HG03354 (cell line): Measurements from ENCODE around the gene OSTC.

ENCODE experiments used
- ATAC-seq: cut with Tn5 transposase; IDR thresholded peaks from one replicate; pipeline ENCODE4 v1.9.1; 2021; ENCODE audit warnings: mild to moderate bottlenecking; ENCODE audit not compliant: unreplicated experiment, poor library complexity, severe bottlenecking

OSTC gene

DNA sequence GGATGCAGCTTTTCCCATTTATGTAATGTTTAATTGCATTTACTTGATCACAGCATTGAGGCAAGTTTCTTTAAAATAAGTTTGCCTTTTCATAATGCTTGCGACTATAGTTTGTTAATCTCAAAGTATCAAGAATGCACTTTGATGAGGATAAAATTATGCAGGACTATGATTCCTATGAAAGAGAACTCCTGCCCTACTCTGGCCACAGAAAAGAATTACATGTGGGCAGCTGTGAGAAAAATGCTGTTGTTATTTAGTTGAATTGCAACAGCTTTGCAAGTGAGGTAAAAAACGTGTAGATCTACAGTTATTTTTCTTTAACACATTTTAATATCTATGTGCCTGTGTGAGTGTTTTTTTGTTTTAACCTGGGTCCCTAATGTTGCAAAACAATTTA is 12.5 kb upstream of the OSTC start:
- no peak for ATAC-seq

DNA sequence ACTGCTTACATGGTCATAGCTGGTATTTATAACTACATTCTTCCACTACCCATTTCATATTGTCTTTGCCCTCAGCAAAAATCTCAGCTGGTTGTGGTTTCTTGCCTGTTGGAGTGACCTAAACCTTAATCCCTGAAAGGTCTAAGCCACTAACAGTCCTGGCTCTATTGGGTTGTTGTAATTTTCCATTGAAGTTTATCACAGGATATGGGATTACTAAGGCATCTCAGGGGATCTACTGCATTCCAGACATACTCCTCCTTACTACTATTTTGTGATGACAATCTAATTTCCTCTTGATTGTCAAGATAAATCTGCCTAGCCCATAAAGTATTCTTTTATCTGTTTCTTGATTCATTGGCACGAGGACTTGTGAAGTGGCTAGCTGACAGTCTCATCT is 6.2 kb upstream of the OSTC start:
- ATAC-seq = no peak

DNA sequence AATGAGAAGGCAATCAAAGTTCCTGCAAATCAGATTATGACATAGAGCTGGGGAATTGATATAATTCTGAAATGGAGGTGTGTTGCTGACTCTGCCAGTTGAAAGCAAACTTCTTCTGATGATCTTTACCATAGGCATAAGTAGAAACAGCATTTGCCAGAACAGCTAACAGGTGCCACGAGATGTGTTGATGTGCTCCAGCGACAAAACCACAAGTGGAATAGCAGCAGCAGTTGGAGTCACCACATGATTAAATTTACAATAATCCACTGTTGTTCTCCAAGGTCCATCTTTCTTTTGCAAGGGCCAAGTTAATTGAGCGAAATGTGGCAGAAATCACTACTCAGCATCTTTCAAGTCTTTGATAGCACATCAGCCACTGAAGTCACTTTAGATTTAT is 3.7 kb upstream of the OSTC start:
- no peak for ATAC-seq

DNA sequence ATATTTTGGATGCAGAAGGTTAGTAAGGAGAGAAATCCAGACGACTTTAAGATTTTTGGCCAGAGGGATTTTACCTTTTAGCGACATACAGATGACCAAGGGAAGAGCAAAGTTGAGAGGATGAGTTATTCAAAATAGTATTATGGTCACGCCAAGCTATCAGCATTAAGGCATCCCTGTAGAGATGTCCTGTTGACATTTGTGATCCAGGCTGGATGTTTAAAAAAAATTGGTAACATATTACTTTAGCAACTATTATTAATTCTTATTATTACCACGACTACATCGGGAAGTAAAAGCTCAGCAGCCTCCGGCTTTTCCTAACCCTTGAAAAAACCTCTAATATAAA is 562 bp upstream of the OSTC start:
- peak; percentile 6 for ATAC-seq

DNA sequence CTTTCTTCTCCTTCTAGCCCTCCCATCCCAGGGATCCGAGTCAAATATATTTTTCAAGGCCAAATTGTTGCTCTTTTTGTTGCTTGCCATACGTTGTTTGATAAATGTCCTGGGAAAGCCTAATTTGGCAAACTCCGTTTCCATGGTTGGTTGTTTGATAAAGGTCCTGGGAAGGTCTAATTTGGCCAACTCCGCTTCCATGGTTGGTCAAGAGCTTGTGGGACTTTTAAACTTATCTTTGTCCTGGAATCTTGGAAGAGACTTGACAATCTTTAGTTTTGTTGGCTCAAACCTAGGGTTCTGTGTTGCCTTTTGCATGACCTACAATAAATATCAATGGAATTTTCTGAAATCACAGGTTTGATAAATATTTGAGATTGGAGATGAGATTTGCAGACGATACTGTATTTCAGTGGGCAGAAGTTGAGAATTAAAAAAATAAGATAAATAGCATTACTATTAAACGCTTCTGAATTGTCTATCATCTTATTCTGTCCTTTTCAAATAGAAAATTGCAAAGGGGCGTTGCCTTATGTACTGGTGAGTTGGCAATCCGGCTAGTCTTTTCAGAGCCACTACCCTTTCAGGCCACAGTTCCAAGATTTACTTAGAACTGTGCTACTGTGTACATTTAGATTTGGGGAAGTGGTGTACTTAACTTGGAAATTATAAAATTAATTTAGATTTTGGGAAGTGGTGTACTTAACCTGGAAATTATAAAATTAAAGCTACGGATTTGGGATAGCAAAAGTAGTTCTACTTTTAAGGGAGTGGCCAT is 804 bp downstream of the OSTC start:
- ATAC-seq = peak; percentile 33

DNA sequence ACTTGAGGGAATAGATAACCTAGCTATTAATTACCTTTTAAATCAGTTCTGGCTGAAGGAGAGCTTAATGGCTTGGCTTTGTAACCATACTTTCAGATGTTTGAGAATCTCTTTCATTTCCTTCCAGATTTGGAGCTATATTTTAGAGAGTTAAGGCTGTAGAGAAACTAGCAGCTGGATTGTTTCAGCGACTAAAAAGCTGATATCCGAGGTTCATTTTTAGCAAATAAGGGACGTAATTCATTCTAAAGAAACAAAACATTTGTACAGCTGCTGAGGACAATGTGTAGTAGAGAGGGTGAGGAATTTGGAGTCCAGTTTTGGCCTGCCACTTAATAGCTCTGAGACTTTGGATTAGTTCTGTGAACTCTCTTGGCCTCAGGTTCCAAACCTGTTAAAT is 12.2 kb downstream of the OSTC start:
- ATAC-seq = no peak

DNA sequence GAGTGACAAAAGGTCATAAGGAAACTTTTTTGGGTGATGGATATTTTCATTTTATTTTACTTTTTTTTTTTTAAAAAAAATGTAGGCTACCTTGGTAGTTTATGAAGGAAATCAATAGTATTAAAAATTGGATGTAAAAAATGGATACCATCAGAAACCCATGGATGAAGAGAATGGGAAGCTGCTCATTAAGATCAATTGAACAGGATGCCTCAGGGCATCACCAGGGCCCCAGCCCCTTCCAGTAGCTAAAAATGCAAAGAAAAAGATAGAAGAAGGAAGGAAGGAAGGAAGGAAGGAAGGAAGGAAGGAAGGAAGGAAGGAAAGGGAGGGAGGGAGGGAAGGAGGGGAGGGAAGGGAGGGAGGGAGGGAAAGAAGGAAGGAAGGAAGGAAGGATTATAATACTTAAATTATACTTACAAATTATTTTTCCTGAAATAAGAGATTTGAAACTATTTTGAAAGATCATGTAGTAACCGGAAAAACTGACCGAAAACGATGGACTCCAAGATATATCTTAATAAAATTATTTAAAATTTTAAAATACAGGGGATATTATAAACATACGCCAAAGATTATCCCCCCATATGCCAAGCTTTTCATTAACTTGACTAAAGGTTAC is 24.1 kb downstream of the OSTC start:
- ATAC-seq = no peak

DNA sequence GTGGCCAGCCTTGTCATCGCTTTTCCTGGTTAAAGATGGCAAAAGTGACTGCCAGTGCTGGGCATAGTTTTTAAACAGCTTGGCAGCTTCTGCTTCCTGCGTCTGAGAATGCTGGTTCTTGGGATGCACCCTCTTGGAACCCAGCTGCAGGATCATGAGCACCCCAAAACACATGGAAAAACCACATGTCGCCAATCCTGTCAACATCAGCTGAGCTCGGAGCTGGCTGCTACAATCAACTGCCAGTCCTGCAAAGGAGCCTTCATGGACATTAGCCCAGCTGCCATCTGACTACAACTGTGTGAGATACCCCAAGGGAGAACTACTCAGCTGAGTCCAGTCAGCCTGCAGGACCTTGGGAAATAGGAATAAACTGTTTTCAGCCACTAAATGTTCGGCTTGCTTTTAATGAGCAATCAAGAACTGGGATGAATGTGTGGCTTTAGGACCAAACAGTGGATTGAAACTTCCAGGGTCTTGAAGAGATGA is 31.0 kb downstream of the OSTC start:
- ATAC-seq = no peak

DNA sequence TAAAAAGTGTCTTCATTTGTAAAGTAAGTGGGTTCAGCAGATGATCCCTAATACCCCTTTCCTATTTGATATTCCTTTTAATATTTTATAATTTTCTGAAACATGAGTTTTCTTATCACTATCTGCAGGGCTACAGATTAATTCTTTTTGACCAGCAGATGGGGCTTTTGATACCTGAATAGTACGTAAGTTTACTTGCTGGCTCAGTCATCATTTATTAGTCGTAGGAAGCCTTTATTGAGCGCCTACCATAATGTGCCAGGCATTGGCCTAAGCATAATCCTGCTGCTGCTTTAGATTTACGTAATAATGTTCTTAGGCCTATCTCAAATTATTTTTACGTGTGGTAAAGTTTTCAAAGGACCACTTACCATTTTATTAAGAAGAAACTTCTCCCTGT is 33.1 kb downstream of the OSTC start:
- ATAC-seq = no peak

DNA sequence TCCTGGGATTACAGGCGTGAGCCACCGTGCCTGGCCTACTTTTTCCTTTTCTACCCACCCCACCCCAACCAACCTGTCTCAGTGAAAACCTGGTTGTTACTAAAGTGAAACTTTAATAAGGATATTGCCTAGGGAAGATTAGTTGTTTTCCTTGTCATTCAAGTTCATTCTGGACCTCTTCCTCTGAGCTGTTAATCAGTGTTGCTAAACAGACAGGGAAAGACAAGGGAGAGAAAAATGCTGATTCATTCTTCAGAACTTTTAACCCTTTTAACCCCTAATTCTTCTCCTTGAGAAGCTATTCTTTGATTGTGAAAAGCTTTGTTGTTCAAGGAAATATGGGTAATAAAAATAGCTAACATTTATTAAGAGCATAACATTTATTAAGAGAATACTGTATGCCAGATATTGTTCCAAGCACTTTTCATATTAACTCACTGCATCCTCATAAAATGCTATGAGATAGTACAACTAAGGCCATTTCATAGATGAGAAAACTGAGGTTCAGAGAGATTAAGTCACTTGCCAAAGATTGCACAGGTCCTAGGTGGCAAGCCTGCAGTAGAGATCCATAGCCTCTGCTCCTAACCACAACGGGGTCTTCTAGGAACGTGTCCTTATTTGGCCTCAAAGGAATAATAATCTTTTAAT is 34.8 kb downstream of the OSTC start:
- ATAC-seq = no peak

DNA sequence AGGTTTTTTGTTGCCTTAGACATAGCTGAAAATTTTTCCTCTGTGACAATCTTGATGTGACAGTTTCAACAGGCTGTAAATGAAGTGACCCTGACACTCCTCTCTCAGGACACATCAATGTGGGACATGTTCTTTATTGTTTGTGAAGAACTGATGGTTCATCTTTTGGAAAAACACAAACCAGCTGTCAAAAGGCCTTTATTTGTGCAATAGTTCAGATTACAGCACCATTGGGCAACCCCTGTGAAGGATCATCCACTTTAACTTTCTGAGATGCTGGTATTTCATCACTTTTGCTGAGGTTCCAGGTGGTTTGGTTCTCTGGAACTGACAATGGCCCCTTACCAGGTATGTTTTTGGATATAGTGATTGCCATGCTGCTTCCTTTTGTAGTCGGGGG is 40.3 kb downstream of the OSTC start:
- no peak for ATAC-seq

DNA sequence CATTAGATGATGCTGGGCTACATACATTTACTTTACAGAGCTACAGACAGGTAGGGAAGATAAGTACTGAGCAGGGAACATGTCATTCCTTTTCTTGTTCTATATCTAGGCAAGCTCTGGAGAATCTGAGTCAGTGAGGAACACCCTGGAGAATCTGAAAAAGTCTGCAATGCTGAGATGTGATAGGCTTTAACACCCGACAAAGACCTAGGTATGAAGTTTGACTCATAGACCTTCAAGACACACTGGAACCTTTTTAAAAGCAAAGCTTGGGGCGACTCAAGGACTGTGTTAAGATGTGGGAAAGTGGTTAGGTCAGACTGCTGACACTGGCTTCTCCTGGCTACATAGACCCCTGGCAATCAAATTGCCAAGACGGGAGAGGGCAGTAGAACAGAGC is 42.8 kb downstream of the OSTC start:
- no peak for ATAC-seq

DNA sequence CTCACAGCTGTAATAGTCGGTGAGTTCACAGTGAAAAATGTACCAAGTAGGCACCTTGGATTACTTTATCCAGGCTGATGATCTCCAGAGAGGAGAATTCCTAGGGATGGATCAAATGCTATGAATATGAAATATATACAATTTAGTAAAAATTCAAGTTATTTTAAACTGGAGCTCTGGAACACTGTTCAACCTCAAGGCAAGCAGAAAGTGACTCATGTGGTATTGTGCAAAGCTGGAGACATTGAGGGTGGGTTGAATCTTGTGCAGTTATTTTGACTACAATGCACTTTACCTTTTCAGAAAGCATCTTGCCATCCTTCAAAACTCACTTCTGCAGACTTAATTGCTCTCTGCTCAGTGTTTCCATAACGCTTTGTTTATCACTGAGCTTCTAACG is 43.4 kb downstream of the OSTC start:
- no peak for ATAC-seq

DNA sequence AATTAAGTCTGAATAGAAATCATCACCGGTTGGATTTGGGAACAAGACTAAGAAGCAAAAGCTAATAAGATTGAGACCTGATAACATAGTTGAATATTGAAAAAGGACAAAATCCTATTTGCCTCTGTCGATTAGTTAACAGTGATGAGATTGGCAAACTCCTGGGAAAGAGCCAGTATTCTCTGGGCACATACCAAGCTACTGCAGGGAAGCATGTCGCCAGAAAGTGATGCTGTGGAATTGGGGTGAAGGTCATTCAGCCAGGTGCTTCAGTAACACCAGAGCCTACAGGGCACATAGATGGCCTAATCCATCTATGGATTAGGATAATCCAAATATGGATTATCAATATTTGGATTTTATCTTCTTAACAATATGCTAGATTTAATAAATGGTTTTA is 44.0 kb downstream of the OSTC start:
- no peak for ATAC-seq

DNA sequence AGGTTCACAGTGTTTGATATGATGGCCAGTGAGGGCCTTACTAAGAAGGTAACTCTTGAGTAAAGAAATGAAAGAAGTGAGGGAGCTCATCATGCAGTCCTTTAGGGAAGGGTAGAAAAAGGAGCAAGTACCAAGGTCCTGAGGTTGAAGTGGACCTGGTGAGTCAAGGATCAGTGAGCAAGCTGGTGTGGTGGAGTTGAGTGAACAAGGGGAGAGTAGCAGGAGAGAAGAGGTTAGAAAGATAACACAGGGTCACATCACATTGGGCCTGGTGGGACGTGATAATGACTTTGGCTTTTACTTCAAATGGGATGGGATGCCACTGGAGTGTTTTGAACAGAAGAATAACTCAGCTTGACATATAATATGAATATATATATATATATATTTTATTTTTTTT is 44.7 kb downstream of the OSTC start:
- no peak for ATAC-seq

DNA sequence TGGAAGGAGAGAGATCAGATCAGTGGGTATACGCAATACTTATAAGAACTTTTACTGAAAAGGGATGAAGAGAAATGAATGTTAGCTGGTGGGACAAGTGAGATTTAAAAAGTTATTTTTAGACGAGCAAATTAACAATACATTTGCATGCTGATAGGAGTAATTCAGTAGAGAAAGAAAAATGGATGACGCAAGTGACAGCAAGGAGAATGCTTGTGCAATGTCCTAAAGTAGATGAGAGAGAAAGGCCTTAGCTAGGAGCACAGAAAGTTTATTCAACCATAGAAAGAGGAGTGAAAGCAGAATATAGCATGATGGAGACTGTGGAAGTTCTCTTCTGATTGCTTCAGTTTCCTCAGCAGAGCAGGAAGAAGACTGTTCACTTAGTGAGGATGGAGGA is 45.8 kb downstream of the OSTC start:
- no peak for ATAC-seq

DNA sequence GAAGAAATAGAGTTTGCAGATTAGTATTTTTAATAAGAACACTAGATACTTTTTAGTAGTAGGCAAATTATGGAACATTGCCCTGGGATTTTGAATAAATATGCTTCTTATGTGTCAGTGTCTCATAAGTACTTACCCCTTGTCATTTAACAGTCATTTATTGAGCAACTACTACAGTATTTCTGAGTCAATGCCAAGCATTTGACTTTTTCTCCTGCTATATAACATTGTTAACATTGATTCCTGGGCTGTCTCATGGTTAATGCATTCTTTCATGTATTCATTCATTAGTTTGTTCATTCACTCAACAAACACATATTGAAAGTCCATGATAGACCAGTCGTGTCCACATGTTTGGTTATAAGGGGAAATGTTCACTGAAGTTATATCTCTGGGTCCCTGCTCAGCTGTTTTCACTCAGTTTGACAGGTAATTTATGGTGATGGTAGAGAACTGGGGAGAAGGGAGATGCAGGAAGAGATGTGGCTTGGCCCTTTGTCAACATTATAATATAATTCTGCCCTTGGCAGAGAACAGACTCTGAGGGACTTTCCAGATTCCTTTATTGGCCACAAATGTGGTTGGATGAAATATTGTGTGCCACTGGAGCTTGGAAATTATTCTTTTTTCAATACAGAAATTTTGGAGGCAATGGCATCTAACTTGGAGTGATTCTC is 49.8 kb downstream of the OSTC start:
- no peak for ATAC-seq

DNA sequence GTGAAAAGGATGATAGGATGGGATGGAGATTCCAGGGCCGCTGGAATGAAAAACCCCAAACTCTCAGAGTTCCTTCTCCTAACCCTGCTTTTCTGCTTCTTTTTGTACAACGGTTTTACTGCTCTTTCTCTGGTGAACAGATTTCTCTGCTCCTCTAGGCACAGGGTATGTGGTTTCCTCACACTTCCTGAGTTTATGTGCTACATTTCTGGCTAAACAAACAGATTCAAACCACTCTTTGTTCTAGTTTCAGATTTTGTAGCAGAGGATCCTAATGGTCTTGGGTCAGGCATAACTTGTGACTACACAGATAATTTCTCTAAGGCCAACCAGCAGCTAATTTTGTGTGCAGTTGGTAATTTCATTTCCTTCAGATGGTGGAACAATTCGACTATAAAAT is 52.6 kb downstream of the OSTC start:
- no peak for ATAC-seq

DNA sequence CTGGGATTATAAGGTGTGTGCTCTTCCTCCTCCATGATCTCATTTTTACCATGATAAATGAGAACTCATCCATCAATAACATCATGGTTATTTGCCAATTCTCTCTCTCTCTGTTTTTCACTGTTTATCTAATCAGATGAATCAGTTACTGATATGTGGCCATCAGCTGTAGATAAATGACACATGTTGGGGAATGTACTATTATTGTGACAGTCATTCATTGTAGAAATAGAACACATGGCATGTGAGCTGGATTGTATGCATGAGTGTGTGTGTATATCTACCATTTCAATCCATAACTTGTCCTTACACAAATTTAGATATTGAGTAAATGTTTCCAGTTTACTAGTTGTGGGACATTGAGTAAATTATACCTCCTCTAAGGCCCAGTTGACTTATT is 53.0 kb downstream of the OSTC start:
- no peak for ATAC-seq

DNA sequence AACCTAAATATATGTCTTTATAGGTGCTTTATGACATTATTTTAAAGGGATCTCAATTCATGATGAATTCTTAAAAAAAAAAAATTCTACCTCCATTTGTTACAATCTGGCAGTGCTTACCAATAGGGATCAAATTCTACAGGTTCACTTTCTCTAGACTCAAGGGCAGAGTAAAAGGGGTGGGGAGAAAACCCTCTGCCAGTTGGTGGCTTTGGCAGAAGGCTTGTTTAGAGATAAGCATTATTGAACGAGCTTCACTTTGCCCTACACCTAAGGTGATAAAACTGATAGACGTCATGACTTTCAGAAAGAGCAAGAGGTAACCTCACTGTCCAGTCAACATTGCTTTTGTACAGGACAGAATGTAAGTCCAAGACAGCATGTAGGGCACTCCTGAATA is 53.6 kb downstream of the OSTC start:
- ATAC-seq = no peak

DNA sequence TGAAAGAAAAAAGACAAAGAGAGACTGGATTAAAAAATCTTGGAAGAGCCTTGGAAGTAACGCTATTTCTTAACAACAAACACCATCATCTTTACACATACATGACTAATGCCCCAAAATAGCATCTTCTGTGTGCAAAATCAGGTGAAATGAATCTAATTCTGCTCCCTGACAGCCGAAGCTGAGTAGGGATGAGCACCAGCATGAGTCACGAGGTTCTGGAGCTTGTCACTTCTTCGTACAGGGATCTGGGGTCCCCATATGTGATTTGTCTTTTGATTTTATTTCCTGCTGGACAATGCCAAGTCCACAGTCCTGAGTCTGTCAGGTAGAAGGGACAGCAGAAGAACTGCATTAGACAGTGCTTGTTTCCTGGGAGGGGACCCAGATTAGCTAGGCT is 55.9 kb downstream of the OSTC start:
- no peak for ATAC-seq
